ENCODE results near the gene RSF1. TPM values are rescaled to one million over a fixed set of nuclear protein-coding genes. Genes with fewer than 3 reads are reported as not detected.

Gene RSF1
- total and polyA plus RNA-seq, 2 donors from 2014 or later = 7.9 to 71.9 TPM

- Histone ChIP-seq H3K27me3 (ENCODE audit: control insufficient read depth, insufficient read depth, low read length) (no peaks in the 10 kb centered on the region), H3K27ac (ENCODE audit: low read depth in 2 of 2, low read length in 2 of 2) (no peak overlapping the region), H3K9ac (ENCODE audit: low read length in 3 of 3) (no peak overlapping the region), H3K4me3 (ENCODE audit: low read length in 3 of 3) (no peak overlapping the region), H3K36me3 (ENCODE audit: control insufficient read depth in 2 of 3, insufficient read depth in 3 of 3, low read length in 3 of 3) (peaks cover 0 to 2% (median 0%) of the 10 kb centered on the region in 3 donors), H3K9me3 (ENCODE audit: control insufficient read depth in 2 of 3, insufficient read depth in 1 of 3, low read length in 3 of 3) (no peaks in the 10 kb centered on the region), H3K4me1 (ENCODE audit: control insufficient read depth in 2 of 3, insufficient read depth in 2 of 3, low read depth in 1 of 3, low read length in 3 of 3) (no peaks in the 10 kb centered on the region)
- FAIRE-seq (no peak), DNase-seq (no peak)
- no peak for TF ChIP-seq CTCF (IDR thresholded peaks at IDR 0.05; ENCODE audit: borderline replicate concordance, extremely low read depth, insufficient read depth)
- intact Hi-C loops (cut with DNase I) = no loop called here
These were observed 14.1 kb downstream of the RSF1 start for GRCh38 chr11:77806415-77806814.

GRCh38 chr11:77801477-77801876 lies 19.0 kb downstream of the RSF1 start:
- Histone ChIP-seq H3K4me1 (ENCODE audit: control insufficient read depth in 2 of 3, insufficient read depth in 2 of 3, low read depth in 1 of 3, low read length in 3 of 3) (peaks cover 0 to 2% (median 0%) of the 10 kb centered on the region in 3 donors), H3K4me3 (ENCODE audit: low read length in 3 of 3) (no peak overlapping the region), H3K27me3 (ENCODE audit: control insufficient read depth, insufficient read depth, low read length) (no peaks in the 10 kb centered on the region), H3K27ac (ENCODE audit: low read depth in 2 of 2, low read length in 2 of 2) (no peak overlapping the region), H3K9ac (ENCODE audit: low read length in 3 of 3) (no peak overlapping the region), H3K36me3 (ENCODE audit: control insufficient read depth in 2 of 3, insufficient read depth in 3 of 3, low read length in 3 of 3) (no peaks in the 10 kb centered on the region), H3K9me3 (ENCODE audit: control insufficient read depth in 2 of 3, insufficient read depth in 1 of 3, low read length in 3 of 3) (no peaks in the 10 kb centered on the region)
- TF ChIP-seq CTCF (IDR thresholded peaks at IDR 0.05; ENCODE audit: borderline replicate concordance, extremely low read depth, insufficient read depth) = no peak
- no peak for DNase-seq
- intact Hi-C loops (cut with DNase I) = no loop called here
- no peak for FAIRE-seq

GRCh38 chr11:77800449-77800848 lies 20.1 kb downstream of the RSF1 start:
- Histone ChIP-seq H3K9ac (ENCODE audit: low read length in 3 of 3) (no peak overlapping the region), H3K4me3 (ENCODE audit: low read length in 3 of 3) (no peak overlapping the region), H3K27ac (ENCODE audit: low read depth in 2 of 2, low read length in 2 of 2) (no peak overlapping the region), H3K36me3 (ENCODE audit: control insufficient read depth in 2 of 3, insufficient read depth in 3 of 3, low read length in 3 of 3) (no peaks in the 10 kb centered on the region), H3K27me3 (ENCODE audit: control insufficient read depth, insufficient read depth, low read length) (no peaks in the 10 kb centered on the region), H3K4me1 (ENCODE audit: control insufficient read depth in 2 of 3, insufficient read depth in 2 of 3, low read depth in 1 of 3, low read length in 3 of 3) (peaks cover 0 to 2% (median 0%) of the 10 kb centered on the region in 3 donors), H3K9me3 (ENCODE audit: control insufficient read depth in 2 of 3, insufficient read depth in 1 of 3, low read length in 3 of 3) (no peaks in the 10 kb centered on the region)
- FAIRE-seq (no peak), DNase-seq (no peak)
- no peak for TF ChIP-seq CTCF (IDR thresholded peaks at IDR 0.05; ENCODE audit: borderline replicate concordance, extremely low read depth, insufficient read depth)
- intact Hi-C loops (cut with DNase I) = no loop called here

- intact Hi-C loops (cut with DNase I) = no loop called here
These were observed 21.2 kb downstream of the RSF1 start for GRCh38 chr11:77799338-77799737.

More at GRCh38 chr11:77799338-77799737, 21.2 kb downstream of the RSF1 start:
- Histone ChIP-seq H3K9me3 (ENCODE audit: control insufficient read depth in 2 of 3, insufficient read depth in 1 of 3, low read length in 3 of 3) (no peaks in the 10 kb centered on the region), H3K4me1 (ENCODE audit: control insufficient read depth in 2 of 3, insufficient read depth in 2 of 3, low read depth in 1 of 3, low read length in 3 of 3) (peaks cover 0 to 2% (median 0%) of the 10 kb centered on the region in 3 donors), H3K27me3 (ENCODE audit: control insufficient read depth, insufficient read depth, low read length) (no peaks in the 10 kb centered on the region), H3K36me3 (ENCODE audit: control insufficient read depth in 2 of 3, insufficient read depth in 3 of 3, low read length in 3 of 3) (no peaks in the 10 kb centered on the region), H3K27ac (ENCODE audit: low read depth in 2 of 2, low read length in 2 of 2) (no peak overlapping the region), H3K9ac (ENCODE audit: low read length in 3 of 3) (no peak overlapping the region), H3K4me3 (ENCODE audit: low read length in 3 of 3) (no peak overlapping the region)
- FAIRE-seq (no peak), DNase-seq (no peak)
- TF ChIP-seq CTCF (IDR thresholded peaks at IDR 0.05; ENCODE audit: borderline replicate concordance, extremely low read depth, insufficient read depth) = no peak

Data from kidney (tissue), 14 donors.